HL-60 (cell line): ENCODE data around the gene CCSER1.

Experiments used
- DNase-seq, 2 experiments: peaks; one replicate each; pipeline ENCODE4 v3.0.0-alpha.2; 2010 to 2020; ENCODE audit warnings: low read depth in 1 of 2, low spot score in 1 of 2
- H3K27ac ChIP-seq: fragments of 250-450 bp; sonication (Bioruptor Pico); replicated peaks from 2 replicates; pipeline ENCODE4 v1.5.1; 2020; ENCODE audit warnings: mild to moderate bottlenecking, moderate library complexity
- H3K27me3 ChIP-seq: fragments of 250-450 bp; sonication (Bioruptor Pico); 2 replicates; pipeline ENCODE4 v1.5.1; 2021; ENCODE audit warnings: mild to moderate bottlenecking, moderate library complexity; ENCODE audit not compliant: insufficient read depth, poor library complexity, severe bottlenecking
- H3K4me3 ChIP-seq: replicated peaks from 2 replicates; pipeline ENCODE4 v1.5.1; 2011; ENCODE audit warnings: mild to moderate bottlenecking, control low read depth, low read length; ENCODE audit not compliant: insufficient read depth
- CTCF ChIP-seq: IDR thresholded peaks from one replicate; pipeline ENCODE4 v1.5.1; 2011; ENCODE audit warnings: low read length, control low read depth, inconsistent platforms; ENCODE audit not compliant: insufficient read depth
- GABPA ChIP-seq: IDR thresholded peaks from 2 replicates; pipeline ENCODE4 v1.6.1; 2012; ENCODE audit warnings: low read depth
- POLR2AphosphoS5 ChIP-seq: IDR thresholded peaks from 2 replicates; pipeline ENCODE4 v1.6.1; 2012; ENCODE audit warnings: low read depth
- SPI1 ChIP-seq: IDR thresholded peaks from 2 replicates; pipeline ENCODE4 v1.6.1; 2012; ENCODE audit warnings: low read depth, mild to moderate bottlenecking, borderline replicate concordance
- TF ChIP-seq, protein P1 (sequence below): IDR thresholded peaks from 2 replicates; pipeline ENCODE4 v1.6.1; 2012; ENCODE audit warnings: low read depth; ENCODE audit not compliant: insufficient replicate concordance

Gene CCSER1

DNA sequence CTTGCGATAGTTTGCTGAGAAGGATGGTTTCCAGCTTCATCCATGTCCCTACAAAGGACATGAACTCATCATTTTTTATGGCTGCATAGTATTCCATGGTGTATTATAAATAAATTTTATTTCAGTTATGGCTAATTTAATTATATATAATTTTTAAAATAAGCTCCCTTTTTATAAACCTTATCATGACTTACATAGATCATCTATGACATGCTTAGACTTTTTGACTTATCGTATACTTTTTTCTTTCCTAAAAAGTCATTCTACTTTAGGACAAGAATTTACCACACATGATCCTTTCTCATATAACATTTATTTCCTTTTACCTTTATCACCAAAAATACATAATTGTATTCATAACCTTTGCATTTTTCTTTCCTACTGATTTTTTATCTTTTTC lies 376.5 kb downstream of the CCSER1 start:
- no peak for DNase-seq

GRCh38 chr4:90515191-90515590 lies 388.0 kb downstream of the CCSER1 start:
- no peaks in the 10 kb centered on the region for H3K27me3 ChIP-seq
- no peak overlapping the region for H3K4me3 ChIP-seq
- TF ChIP-seq POLR2AphosphoS5 (no peak), SPI1 (no peak), CTCF (no peak), GABPA (no peak)
- TF ChIP-seq, protein P1, sequence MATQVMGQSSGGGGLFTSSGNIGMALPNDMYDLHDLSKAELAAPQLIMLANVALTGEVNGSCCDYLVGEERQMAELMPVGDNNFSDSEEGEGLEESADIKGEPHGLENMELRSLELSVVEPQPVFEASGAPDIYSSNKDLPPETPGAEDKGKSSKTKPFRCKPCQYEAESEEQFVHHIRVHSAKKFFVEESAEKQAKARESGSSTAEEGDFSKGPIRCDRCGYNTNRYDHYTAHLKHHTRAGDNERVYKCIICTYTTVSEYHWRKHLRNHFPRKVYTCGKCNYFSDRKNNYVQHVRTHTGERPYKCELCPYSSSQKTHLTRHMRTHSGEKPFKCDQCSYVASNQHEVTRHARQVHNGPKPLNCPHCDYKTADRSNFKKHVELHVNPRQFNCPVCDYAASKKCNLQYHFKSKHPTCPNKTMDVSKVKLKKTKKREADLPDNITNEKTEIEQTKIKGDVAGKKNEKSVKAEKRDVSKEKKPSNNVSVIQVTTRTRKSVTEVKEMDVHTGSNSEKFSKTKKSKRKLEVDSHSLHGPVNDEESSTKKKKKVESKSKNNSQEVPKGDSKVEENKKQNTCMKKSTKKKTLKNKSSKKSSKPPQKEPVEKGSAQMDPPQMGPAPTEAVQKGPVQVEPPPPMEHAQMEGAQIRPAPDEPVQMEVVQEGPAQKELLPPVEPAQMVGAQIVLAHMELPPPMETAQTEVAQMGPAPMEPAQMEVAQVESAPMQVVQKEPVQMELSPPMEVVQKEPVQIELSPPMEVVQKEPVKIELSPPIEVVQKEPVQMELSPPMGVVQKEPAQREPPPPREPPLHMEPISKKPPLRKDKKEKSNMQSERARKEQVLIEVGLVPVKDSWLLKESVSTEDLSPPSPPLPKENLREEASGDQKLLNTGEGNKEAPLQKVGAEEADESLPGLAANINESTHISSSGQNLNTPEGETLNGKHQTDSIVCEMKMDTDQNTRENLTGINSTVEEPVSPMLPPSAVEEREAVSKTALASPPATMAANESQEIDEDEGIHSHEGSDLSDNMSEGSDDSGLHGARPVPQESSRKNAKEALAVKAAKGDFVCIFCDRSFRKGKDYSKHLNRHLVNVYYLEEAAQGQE: no peak
- no peak overlapping the region for H3K27ac ChIP-seq
- DNase-seq: no peak

More for the DNA sequence above, 376.5 kb downstream of the CCSER1 start:
- no peaks in the 10 kb centered on the region for H3K27me3 ChIP-seq
- TF ChIP-seq, protein P1: no peak
- TF ChIP-seq CTCF (no peak), POLR2AphosphoS5 (no peak), GABPA (no peak), SPI1 (no peak)
- H3K4me3 ChIP-seq: no peak overlapping the region
- no peak overlapping the region for H3K27ac ChIP-seq

DNA sequence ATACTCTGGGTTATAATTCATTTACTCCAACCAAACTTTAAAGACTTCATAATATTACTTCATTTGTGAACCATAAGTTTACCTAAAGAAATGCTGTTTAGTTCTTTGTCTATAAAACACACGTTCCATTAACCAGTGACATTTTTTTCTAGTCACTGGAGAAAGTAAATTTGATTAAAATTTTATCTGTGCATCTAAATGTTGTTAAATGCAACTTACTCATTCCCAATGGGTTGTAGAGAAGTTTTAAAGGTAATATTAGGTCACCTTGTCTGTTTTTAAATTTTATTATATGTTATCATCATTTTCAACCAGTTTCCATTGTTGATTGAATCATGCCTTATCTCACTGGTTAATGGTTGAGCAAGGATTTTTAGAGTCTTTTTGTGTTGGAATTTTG lies 401.4 kb downstream of the CCSER1 start:
- no peaks in the 10 kb centered on the region for H3K27me3 ChIP-seq
- TF ChIP-seq, protein P1: no peak
- TF ChIP-seq GABPA (no peak), SPI1 (no peak), CTCF (no peak), POLR2AphosphoS5 (no peak)
- no peak overlapping the region for H3K27ac ChIP-seq
- H3K4me3 ChIP-seq: no peak overlapping the region
- no peak for DNase-seq
